NCI-H2081 (cell line): ENCODE data around the gene CEP83.

ENCODE experiments used
- DNase-seq, 2 experiments: peaks; one replicate each; lab custom pipeline; 2025; lab: John Stamatoyannopoulos, UW

CEP83 gene

GRCh38 chr12:94269316-94269999, 190.2 kb downstream of the CEP83 start:
- DNase-seq = no peak

- no peak for DNase-seq
These were observed 191.7 kb downstream of the CEP83 start for GRCh38 chr12:94267921-94268471.

- DNase-seq = no peak
These were observed 192.2 kb downstream of the CEP83 start for GRCh38 chr12:94267537-94267872.

GRCh38 chr12:94266796-94267536, 192.7 kb downstream of the CEP83 start:
- no peak for DNase-seq

- no peak for DNase-seq
These were observed 193.5 kb downstream of the CEP83 start for GRCh38 chr12:94265966-94266745.

- no peak for DNase-seq
These were observed 194.1 kb downstream of the CEP83 start for GRCh38 chr12:94265539-94265938.

GRCh38 chr12:94264736-94265485, 194.8 kb downstream of the CEP83 start:
- no peak for DNase-seq

GRCh38 chr12:94263905-94264561, 195.6 kb downstream of the CEP83 start:
- no peak for DNase-seq

GRCh38 chr12:94263011-94263811, 196.5 kb downstream of the CEP83 start:
- no peak for DNase-seq

- no peak for DNase-seq
These were observed 197.2 kb downstream of the CEP83 start for GRCh38 chr12:94262228-94263010.

GRCh38 chr12:94261786-94262185, 197.9 kb downstream of the CEP83 start:
- no peak for DNase-seq

- no peak for DNase-seq
These were observed 198.5 kb downstream of the CEP83 start for GRCh38 chr12:94261119-94261518.

GRCh38 chr12:94260717-94261116, 198.9 kb downstream of the CEP83 start:
- no peak for DNase-seq

GRCh38 chr12:94260017-94260416, 199.7 kb downstream of the CEP83 start:
- no peak for DNase-seq

- no peak for DNase-seq
These were observed 201.1 kb downstream of the CEP83 start for GRCh38 chr12:94258593-94258992.
